ENCODE results near the gene DNAJC18.
"Not testable (repeated sequence)": the region's sequence is repeated elsewhere in the genome, so short reads cannot be mapped to it uniquely, and the experiment has no call there.

DNAJC18 gene

DNA sequence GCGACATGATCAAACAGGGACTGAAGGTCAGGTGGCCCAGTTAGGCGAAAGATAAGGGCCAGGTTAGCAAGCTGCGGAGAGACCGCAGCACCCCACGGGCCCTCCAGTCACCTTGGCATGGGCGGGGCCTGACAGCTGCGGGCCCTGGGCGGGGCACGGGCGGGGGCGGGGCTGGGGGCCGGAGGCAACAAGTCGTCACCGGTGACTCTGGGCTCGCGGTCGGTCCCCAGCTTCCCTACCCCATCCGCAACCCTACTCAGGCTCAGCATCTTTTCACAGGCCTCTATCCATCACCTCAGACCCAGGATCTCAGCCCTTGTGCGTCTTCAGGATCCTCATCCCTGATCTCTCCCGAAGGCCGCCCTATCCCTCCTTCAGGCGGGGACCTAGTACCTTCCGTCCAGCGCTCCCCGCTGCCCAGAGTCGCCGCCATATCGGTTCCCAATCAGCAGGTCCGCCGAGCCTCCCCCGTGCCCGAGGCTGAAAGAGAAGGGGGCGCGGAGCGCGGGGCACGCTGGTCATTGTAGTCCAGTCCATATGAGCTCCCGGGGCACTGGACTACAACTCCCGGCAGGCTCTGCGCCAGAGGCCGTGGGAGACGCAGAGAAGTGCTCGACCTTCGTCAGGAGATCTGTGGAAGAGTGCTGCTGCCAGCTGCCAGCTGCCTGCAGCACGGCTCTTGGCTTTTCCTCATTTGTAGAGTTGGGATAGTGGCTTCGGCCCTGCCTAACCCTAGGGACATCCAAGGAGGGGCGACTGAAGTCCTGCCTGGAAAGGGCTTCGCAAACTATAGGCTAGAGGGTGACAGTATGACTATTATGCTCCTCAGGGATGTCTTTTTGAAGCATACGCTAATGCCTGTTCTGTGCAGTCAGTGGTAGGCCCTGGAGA, at the start of gene DNAJC18:
Gene DNAJC18 (minus strand): TSS at position 513 of the 891 bp plus-strand sequence. CDS start 80 bp downstream, at position 433.
- DNase-seq = peak; percentile 85

- no peak for DNase-seq
Measured at GRCh38 chr5:139488260-139488659, 48.9 kb upstream of the DNAJC18 start.

- no peak for DNase-seq
Measured at GRCh38 chr5:139486201-139486600, 46.9 kb upstream of the DNAJC18 start.

DNA sequence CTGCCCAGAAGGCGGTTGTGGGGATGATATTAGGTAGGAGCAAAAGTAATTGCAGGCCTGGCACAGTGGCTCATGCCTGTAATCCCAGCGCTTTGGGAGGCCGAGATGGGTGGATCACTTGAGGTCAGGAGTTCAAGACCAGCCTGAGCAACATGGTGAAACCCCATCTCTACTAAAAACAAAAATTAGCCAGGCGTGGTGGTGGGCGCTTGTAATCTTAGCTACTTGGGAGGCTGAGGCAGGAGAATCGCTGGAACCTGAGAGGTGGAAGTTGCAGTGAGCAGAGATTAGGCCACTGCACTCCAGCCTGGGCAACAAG, 43.5 kb upstream of the DNAJC18 start:
- not testable (repeated sequence) for DNase-seq

GRCh38 chr5:139482050-139482889, 42.9 kb upstream of the DNAJC18 start, which contains the start of gene STING1:
TSS of gene STING1 (minus strand) at chr5:139482758. CDS start at chr5:139481704, 1,054 bp downstream.
- DNase-seq = peak; percentile 29

- DNase-seq = no peak
Measured at GRCh38 chr5:139481580-139482049, 42.3 kb upstream of the DNAJC18 start.

DNA sequence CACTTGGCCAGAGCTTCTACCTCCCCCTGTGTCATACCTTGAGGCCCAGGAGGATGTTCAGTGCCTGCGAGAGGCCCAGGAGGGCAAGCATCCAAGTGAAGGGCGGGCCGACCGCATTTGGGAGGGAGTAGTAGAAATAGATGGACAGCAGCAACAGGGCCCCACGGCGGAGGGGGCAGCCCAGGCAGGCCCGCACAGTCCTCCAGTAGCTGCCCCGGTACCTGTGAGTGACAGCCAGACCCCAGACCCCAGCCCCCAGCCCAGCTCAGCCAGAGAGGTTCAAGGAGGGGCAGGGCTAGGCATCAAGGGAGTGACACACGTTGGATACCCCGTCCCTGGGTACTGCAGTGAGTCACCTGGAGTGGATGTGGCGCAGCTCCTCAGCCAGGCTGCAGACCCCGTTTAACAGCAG, 41.8 kb upstream of the DNAJC18 start:
- no peak for DNase-seq

DNA sequence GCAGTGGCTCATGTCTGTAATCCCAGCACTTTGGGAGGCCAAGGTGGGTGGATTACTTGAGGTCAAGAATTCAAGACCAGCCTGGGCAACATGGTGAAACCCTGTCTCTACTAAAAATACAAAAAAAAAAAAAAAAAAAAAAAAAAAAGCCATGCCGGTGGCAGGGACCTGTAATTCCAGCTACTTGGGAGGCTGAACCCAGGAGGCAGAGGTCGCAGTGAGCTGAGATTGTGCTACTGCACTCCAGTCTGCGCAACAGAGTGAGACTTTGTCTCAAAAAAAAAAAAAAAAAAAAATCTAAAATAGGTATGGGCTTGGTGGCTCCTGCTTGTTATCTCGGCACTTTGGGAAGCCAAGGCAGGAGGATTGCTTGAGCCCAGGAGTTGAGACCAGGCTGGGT, 40.4 kb upstream of the DNAJC18 start:
- not testable (repeated sequence) for DNase-seq

- not testable (repeated sequence) for DNase-seq
Measured at GRCh38 chr5:139478657-139479423, 39.5 kb upstream of the DNAJC18 start.

- no peak for DNase-seq
Measured at GRCh38 chr5:139475865-139476617, 36.7 kb upstream of the DNAJC18 start.

- peak; percentile 2 for DNase-seq
Measured at GRCh38 chr5:139474890-139475791, 35.8 kb upstream of the DNAJC18 start.

DNA sequence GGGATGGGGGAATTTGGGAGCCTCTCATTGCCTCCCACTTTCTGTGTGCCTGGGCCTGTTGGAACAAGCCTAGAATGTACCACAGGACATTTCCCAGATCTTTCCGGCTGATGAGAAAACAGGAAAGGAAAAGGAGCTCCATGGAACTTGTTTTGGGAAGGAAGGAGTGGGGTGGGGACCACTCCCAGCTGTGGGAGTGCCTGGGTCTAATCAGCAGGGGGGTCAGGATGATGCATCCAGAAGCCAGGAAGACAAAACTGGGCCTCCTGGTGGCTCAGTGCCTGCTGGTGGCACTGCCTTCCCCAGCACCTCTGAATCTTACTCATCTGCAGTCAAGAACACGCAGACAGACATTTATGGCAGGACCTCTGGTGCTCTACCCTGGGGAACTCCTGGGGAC, 34.2 kb upstream of the DNAJC18 start:
- DNase-seq = no peak

DNA sequence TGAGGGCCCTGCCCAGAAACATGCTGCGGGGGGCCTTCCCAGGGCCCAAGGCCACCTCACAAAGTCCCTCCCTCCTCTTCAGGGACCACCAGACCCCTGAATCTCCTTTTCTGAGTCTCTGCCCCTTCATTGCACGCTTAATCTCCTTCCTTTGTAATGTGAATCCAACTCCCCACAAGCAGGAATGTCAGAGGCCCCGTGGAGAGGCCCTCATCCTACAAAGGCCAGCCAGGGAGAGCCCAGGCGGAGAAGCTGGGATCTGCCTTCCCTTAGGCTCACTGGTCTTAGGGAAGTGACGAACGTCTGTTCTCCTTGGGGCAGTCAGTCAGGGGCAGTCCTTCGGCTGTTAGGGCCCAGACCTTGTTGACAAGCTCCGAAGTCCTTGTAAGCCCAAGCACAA, 33.8 kb upstream of the DNAJC18 start:
- DNase-seq = no peak

GRCh38 chr5:139472386-139473030, 33.2 kb upstream of the DNAJC18 start:
- DNase-seq = no peak

DNA sequence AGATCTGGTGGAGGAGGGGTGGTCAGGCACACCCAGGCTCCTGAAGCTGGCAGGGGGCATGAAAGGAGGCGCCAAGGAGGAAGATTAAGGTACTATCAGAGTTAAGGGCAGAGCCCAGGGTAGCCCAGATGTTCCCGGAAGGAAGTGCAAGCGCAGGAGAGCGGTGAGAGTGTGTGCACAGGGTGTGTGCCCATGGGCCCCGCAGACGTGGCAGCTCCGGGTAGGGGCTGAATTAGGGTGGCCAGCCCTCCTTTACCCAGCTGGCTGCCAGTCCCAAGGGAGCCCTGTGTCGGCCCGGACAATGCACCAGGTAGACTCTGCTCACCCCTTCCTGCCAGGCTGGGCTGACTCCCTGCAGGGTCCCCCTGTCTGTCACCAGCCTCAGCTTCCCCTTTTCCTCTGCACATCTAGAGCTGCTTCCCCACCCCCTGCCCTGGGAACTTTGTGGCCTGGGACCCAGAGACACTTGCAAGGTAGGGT, 31.5 kb upstream of the DNAJC18 start, which contains the start of gene SMIM33:
Gene SMIM33 (plus strand): TSS at position 184 of the 480 bp plus-strand sequence. CDS start 118 bp downstream, at position 302.
- no peak for DNase-seq

GRCh38 chr5:139468421-139468931, 29.2 kb upstream of the DNAJC18 start:
- DNase-seq = no peak

- no peak for DNase-seq
Measured at GRCh38 chr5:139462586-139463276, 23.4 kb upstream of the DNAJC18 start, which contains the start of gene ECSCR. TSS of gene ECSCR (minus strand) at chr5:139462743. CDS start at chr5:139462670, 73 bp downstream.

GRCh38 chr5:139461698-139462097, 22.4 kb upstream of the DNAJC18 start:
- DNase-seq = no peak

GRCh38 chr5:139461176-139461575, 21.9 kb upstream of the DNAJC18 start:
- DNase-seq = no peak

All from NCI-H1694 treated with DMSO at 0.1 percent for 48 hours (cell line).